Endodermal cell (in vitro differentiated cells): ENCODE results near the gene CCDC33. TPM values are rescaled to one million over a fixed set of nuclear protein-coding genes. Genes with fewer than 3 reads are reported as not detected.

ENCODE experiments used
- DNase-seq: peaks from one replicate; pipeline ENCODE4 v3.0.0-alpha.2; 2017
- H3K27ac ChIP-seq: 2 replicates; pipeline ENCODE4 v1.5.1; 2013; ENCODE audit warnings: mild to moderate bottlenecking, low read depth, low read length, moderate library complexity
- H3K27me3 ChIP-seq: 2 replicates; pipeline ENCODE4 v1.6.1; 2013; ENCODE audit warnings: mild to moderate bottlenecking, low read length, moderate library complexity; ENCODE audit not compliant: insufficient read depth, control insufficient read depth, poor library complexity, severe bottlenecking
- H3K36me3 ChIP-seq: 2 replicates; pipeline ENCODE4 v1.7.0; 2013; ENCODE audit warnings: mild to moderate bottlenecking, low read length, moderate library complexity; ENCODE audit not compliant: control insufficient read depth, insufficient read depth
- H3K4me1 ChIP-seq: one replicate; pipeline ENCODE4 v1.7.0; 2013; ENCODE audit warnings: low read length; ENCODE audit not compliant: control insufficient read depth, insufficient read depth
- H3K4me3 ChIP-seq: 2 replicates; pipeline ENCODE4 v1.5.1; 2013; ENCODE audit warnings: mild to moderate bottlenecking, low read length, moderate library complexity
- H3K9ac ChIP-seq: 2 replicates; pipeline ENCODE4 v1.6.1; 2013; ENCODE audit warnings: mild to moderate bottlenecking, low read length, moderate library complexity; ENCODE audit not compliant: poor library complexity, severe bottlenecking; ENCODE audit errors: extremely low read depth
- H3K9me3 ChIP-seq: 2 replicates; pipeline ENCODE4 v1.6.1; 2013; ENCODE audit warnings: mild to moderate bottlenecking, low read length, moderate library complexity; ENCODE audit not compliant: control insufficient read depth
- H3K27ac Mint-ChIP-seq: 2 replicates; pipeline ENCODE4 v1.8.0; 2020; ENCODE audit warnings: mixed read lengths
- H3K27me3 Mint-ChIP-seq: 2 replicates; pipeline ENCODE4 v1.8.0; 2021; ENCODE audit warnings: mild to moderate bottlenecking, mixed read lengths; ENCODE audit not compliant: insufficient read depth
- H3K36me3 Mint-ChIP-seq: 2 replicates; pipeline ENCODE4 v1.8.0; 2020; ENCODE audit warnings: low read depth, mixed read lengths
- H3K4me1 Mint-ChIP-seq: 2 replicates; pipeline ENCODE4 v1.8.0; 2020; ENCODE audit warnings: mixed read lengths
- H3K4me3 Mint-ChIP-seq: 2 replicates; pipeline ENCODE4 v1.8.0; 2020; ENCODE audit warnings: mild to moderate bottlenecking, moderate library complexity, mixed read lengths
- H3K9me3 Mint-ChIP-seq: 2 replicates; pipeline ENCODE4 v1.8.0; 2020; ENCODE audit warnings: mild to moderate bottlenecking, mixed read lengths
- WGBS, 2 experiments: methylation state at CpG; one replicate each; pipeline versions ENCODE4 v1.1.5 to v1.1.7; 2013; ENCODE audit warnings: missing lambda C conversion rate in 2 of 2, mixed read lengths in 1 of 2; ENCODE audit not compliant: insufficient coverage in 1 of 2, insufficient read length in 1 of 2; 5-methylcytosine and 5-hydroxymethylcytosine counted together
- total RNA-seq, 2 donors: library from RNA; stranded (reverse); fragmentation: NEBNext Ultra II Directional in 1 of 2; extraction: Animal tissue kit (Norgen Biotek cat#: 25700) in 1 of 2; gene quantifications; 2 replicates in 1 of 2; 3 replicates in 1 of 2; pipeline ENCODE4 v1.2.1, GENCODE V29; 2021
- TF ChIP-seq, protein P1 (sequence below): fragments of 200-600 bp; sonication (generic); conservative IDR thresholded peaks from 2 replicates; pipeline ENCODE4 v1.5.0; 2021; ENCODE audit warnings: antibody characterized with exemption, mild to moderate bottlenecking

The CCDC33 gene
- total RNA-seq, 2 donors from 2014 or later, result 2.8 to 3.5 TPM

DNA sequence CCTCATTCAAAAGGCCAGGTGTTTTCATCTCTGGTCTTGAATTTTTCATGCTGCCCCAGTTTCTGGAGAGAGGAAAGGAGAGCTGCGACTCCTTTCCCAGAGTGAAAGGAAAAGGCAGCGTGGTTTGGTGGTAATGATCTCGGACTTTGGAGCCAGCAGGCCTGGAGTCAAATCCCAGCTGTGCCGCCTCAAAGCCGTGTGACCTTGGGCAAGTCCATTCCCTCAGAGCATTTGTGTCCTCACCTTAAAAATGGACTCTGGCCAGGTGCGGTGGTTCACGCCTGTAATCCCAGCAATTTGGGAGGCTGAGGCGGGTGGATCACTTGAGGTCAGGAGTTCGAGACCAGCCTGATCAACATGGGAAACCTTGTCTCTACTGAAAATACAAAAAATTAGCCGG is 4.7 kb upstream of the CCDC33 start:
- Mint-ChIP-seq H3K9me3 (no peaks in the 10 kb centered on the region), H3K36me3 (no peaks in the 10 kb centered on the region), H3K27ac (no peak overlapping the region), H3K4me3 (no peak overlapping the region), H3K27me3 (peaks cover 19% of the 10 kb centered on the region), H3K4me1 (peaks cover 19% of the 10 kb centered on the region)
- no peak overlapping the region for H3K27ac ChIP-seq
- no peak overlapping the region for H3K4me3 ChIP-seq
- H3K9me3 ChIP-seq, result no peaks in the 10 kb centered on the region
- no peaks in the 10 kb centered on the region for H3K36me3 ChIP-seq
- H3K9ac ChIP-seq, result no peak overlapping the region
- H3K4me1 ChIP-seq, result peaks cover 7% of the 10 kb centered on the region
- WGBS, 2 experiments, result 93 to 94% methylated on average over 9 to 10 of the region's 10 CpGs
- TF ChIP-seq, protein P1, sequence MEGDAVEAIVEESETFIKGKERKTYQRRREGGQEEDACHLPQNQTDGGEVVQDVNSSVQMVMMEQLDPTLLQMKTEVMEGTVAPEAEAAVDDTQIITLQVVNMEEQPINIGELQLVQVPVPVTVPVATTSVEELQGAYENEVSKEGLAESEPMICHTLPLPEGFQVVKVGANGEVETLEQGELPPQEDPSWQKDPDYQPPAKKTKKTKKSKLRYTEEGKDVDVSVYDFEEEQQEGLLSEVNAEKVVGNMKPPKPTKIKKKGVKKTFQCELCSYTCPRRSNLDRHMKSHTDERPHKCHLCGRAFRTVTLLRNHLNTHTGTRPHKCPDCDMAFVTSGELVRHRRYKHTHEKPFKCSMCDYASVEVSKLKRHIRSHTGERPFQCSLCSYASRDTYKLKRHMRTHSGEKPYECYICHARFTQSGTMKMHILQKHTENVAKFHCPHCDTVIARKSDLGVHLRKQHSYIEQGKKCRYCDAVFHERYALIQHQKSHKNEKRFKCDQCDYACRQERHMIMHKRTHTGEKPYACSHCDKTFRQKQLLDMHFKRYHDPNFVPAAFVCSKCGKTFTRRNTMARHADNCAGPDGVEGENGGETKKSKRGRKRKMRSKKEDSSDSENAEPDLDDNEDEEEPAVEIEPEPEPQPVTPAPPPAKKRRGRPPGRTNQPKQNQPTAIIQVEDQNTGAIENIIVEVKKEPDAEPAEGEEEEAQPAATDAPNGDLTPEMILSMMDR, result no peak
- no peak for DNase-seq
- H3K27me3 ChIP-seq, result no peaks in the 10 kb centered on the region

DNA sequence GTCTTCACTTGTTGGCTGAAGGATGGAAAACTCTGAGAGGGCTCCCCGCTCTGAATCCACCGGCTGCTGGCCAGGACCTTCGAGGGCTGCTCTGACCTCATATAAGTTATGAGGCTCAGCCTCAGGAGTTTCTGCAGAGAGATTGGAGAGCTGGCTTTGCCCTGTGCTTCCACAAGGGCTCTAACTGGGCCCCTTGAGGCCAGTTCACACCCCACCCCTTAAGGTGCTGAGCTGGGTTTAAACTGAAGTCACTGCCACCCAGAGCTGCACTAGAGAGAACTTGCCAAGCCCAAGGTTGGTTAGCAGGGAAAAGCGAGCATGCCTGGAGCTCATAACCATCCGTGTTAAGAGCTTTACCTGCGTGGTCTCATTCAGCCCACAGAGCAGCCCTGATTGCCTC is 2.8 kb upstream of the CCDC33 start:
- no peaks in the 10 kb centered on the region for H3K27me3 ChIP-seq
- no peaks in the 10 kb centered on the region for H3K9me3 Mint-ChIP-seq
- peaks cover 12% of the 10 kb centered on the region for H3K4me1 Mint-ChIP-seq

DNA sequence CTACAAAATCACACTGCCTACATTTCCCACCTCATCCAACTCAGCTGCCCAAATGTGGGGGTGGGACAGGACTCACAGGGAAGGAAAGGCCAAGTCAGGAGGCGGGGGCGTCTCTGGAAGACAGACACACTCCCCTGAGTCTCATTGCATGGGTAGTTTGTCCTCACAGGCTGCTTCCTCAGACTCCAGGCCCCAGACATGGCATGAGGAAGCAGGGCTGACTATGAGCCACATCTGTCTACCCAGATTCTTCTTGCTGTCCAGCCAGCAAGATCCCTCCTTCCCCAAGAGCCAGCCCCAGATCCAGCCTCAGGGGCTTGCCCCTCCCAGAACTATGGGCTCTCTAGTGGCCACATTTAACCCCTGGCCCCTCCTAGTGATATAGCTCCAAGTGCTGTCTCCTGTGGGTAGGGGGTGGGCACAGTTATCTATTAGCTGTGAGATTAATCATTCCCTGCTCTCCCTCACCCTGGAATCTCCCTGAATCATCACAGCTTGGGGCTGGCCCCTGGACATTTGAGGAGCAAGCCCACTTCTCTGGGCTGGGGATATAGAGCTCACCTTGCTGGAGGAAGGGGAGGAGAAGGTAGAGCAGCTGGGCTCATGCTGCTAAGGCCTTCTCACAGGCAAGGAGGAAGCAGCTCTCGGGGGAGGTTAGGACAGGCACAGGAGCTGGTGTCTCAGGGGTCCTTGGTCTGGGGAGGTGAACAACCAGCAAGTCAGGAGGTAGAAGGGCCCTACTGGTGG is 2.1 kb upstream of the CCDC33 start:
- H3K27ac Mint-ChIP-seq, result no peak overlapping the region
- Histone ChIP-seq H3K36me3 (no peaks in the 10 kb centered on the region), H3K4me3 (no peak overlapping the region), H3K9me3 (no peaks in the 10 kb centered on the region), H3K27me3 (no peaks in the 10 kb centered on the region), H3K27ac (no peak overlapping the region), H3K9ac (no peak overlapping the region), H3K4me1 (no peaks in the 10 kb centered on the region)
- no peak overlapping the region for H3K4me3 Mint-ChIP-seq
- TF ChIP-seq, protein P1, result no peak
- peaks cover 13% of the 10 kb centered on the region for H3K4me1 Mint-ChIP-seq
- no peaks in the 10 kb centered on the region for H3K36me3 Mint-ChIP-seq
- DNase-seq, result peak; percentile 61
- peaks cover 13% of the 10 kb centered on the region for H3K27me3 Mint-ChIP-seq
- no peaks in the 10 kb centered on the region for H3K9me3 Mint-ChIP-seq
- 93 to 95% methylated on average over 2 to 3 of the region's 3 CpGs for WGBS, 2 experiments

More for the DNA sequence above, 2.8 kb upstream of the CCDC33 start:
- no peak overlapping the region for H3K4me3 Mint-ChIP-seq
- peak overlapping the region; percentile 16 for H3K27ac Mint-ChIP-seq
- H3K36me3 Mint-ChIP-seq, result no peaks in the 10 kb centered on the region
- peaks cover 13% of the 10 kb centered on the region for H3K27me3 Mint-ChIP-seq
- Histone ChIP-seq H3K4me3 (no peak overlapping the region), H3K4me1 (peaks cover 6% of the 10 kb centered on the region), H3K9ac (no peak overlapping the region), H3K36me3 (no peaks in the 10 kb centered on the region), H3K27ac (no peak overlapping the region), H3K9me3 (no peaks in the 10 kb centered on the region)
- 83% methylated on average over 3 to 6 of the region's 6 CpGs for WGBS, 2 experiments
- TF ChIP-seq, protein P1, result no peak
- DNase-seq, result no peak
